H1 (cell line): ENCODE data around the gene GRM4. TPM values are rescaled to one million over a fixed set of nuclear protein-coding genes. Genes with fewer than 3 reads are reported as not detected.

ENCODE experiments used
- CHD1 ChIP-seq: IDR thresholded peaks from 2 replicates; pipeline ENCODE4 v1.6.1; 2012; ENCODE audit warnings: low read depth, low read length, improper control_type of control experiment
- EZH2 ChIP-seq: fragments of 200-600 bp; sonication (generic); IDR thresholded peaks from 2 replicates; pipeline ENCODE4 v1.7.1; 2012; ENCODE audit warnings: low read depth, mild to moderate bottlenecking, moderate library complexity, low read length, inconsistent platforms; ENCODE audit not compliant: severe bottlenecking
- FOSL1 ChIP-seq: IDR thresholded peaks from 2 replicates; pipeline ENCODE4 v1.6.1; 2011; ENCODE audit warnings: mild to moderate bottlenecking, low read depth, low read length, moderate library complexity; ENCODE audit not compliant: insufficient read depth
- KDM4A ChIP-seq: IDR thresholded peaks from one replicate; pipeline ENCODE4 v1.7.1; 2012; ENCODE audit warnings: low read depth, mild to moderate bottlenecking, moderate library complexity, low read length, inconsistent platforms; ENCODE audit not compliant: severe bottlenecking
- NANOG ChIP-seq: IDR thresholded peaks from 2 replicates; pipeline ENCODE4 v1.6.1; 2011; ENCODE audit warnings: low read length, low read depth, mild to moderate bottlenecking, inconsistent platforms; ENCODE audit not compliant: insufficient read depth, poor library complexity, severe bottlenecking
- ZNF274 ChIP-seq: IDR thresholded peaks from 2 replicates; pipeline ENCODE4 v1.7.0; 2012; ENCODE audit warnings: low read length, borderline replicate concordance; ENCODE audit errors: extremely low read depth
- polyA plus RNA-seq, 7 experiments: library from polyadenylated mRNA; depleted of rRNA in 3 of 7; stranded (reverse) in 5 of 7; unstranded in 2 of 7; fragments of >200 nt in 5 of 7; fragments of 200-250 nt in 2 of 7; gene quantifications; 1 replicate in 5 of 7; 2 replicates in 1 of 7; 4 replicates in 1 of 7; pipeline versions ENCODE4 v1.2.1 to v1.2.3, GENCODE V29; 2011 to 2013; ENCODE audit warnings: missing spikeins in 2 of 7, mixed read lengths in 2 of 7
- total RNA-seq: library from RNA; stranded (reverse); fragmentation: NEBNext Ultra II Directional; extraction: Animal tissue kit (Norgen Biotek cat#: 25700); gene quantifications from 2 replicates; pipeline ENCODE4 v1.2.1, GENCODE V29; 2021
- TF ChIP-seq, protein P1 (sequence below), 3 experiments: IDR thresholded peaks; 1 replicate in 2 of 3; 2 replicates in 1 of 3; pipeline versions ENCODE4 v1.5.1 to v1.6.1; 2011; ENCODE audit warnings: low read length in 3 of 3, mild to moderate bottlenecking in 3 of 3, inconsistent platforms in 2 of 3, low read depth in 1 of 3, moderate library complexity in 1 of 3; ENCODE audit not compliant: insufficient read depth in 1 of 3; ENCODE audit errors: control extremely low read depth in 1 of 3

The GRM4 gene
- total and polyA plus RNA-seq, 2 of the 8 experiments (the other 6 are each of a cell fraction or from before 2014, with no cell fraction given): 19.6 to 21.5 TPM

DNA sequence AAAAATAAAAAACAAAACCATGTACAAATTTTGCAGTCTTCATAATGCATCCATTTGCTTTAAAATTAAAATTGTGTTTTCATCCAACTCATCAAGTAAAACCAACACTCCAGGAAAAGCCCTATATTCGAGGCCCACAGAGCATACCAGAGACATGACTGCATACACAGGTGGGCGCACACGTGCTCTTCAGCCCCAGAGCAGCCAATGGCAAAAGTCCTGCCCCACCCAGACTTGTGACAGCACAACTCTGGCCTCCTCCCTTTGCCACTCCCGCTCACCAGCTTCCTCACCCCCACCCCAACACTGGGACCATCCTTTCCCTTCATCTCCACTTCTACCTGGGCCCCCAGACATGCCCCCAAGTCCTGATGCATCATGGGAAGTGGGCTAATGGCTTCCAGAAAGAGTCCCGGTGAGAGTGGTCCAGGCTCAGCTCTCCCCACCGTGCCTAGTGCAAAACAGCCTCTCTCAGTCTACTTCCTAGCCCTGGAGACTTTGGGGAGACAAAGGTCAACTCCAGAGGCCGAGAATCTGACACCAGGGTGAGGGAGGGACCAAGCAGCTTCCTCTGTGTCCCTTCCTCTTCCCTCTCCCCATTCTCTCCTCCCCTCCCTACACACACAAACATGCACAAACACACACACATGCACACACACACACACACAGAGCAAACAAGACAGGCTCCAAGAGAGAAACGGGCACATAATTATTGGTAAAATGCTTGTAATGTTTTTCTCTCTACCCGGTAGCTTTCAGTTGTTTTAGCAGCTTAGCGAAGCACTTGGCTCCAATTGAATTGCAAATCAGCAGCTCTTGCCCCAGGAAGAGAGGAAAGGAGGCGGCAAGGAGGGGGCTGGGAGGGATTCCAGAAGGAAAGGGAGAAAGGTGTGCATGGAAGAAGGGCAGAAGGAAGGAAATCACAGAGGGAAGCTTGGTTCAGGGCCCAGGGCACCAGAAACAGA, 14.3 kb downstream of the GRM4 start (continued):
- TF ChIP-seq, protein P1, sequence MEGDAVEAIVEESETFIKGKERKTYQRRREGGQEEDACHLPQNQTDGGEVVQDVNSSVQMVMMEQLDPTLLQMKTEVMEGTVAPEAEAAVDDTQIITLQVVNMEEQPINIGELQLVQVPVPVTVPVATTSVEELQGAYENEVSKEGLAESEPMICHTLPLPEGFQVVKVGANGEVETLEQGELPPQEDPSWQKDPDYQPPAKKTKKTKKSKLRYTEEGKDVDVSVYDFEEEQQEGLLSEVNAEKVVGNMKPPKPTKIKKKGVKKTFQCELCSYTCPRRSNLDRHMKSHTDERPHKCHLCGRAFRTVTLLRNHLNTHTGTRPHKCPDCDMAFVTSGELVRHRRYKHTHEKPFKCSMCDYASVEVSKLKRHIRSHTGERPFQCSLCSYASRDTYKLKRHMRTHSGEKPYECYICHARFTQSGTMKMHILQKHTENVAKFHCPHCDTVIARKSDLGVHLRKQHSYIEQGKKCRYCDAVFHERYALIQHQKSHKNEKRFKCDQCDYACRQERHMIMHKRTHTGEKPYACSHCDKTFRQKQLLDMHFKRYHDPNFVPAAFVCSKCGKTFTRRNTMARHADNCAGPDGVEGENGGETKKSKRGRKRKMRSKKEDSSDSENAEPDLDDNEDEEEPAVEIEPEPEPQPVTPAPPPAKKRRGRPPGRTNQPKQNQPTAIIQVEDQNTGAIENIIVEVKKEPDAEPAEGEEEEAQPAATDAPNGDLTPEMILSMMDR (IDR thresholded peaks at IDR 0.05; ENCODE audit: control extremely low read depth in 1 of 3, insufficient read depth in 1 of 3, low read depth in 1 of 3, low read length in 3 of 3): no peak
- TF ChIP-seq NANOG (no peak), FOSL1 (no peak), EZH2 (no peak), CHD1 (no peak), KDM4A (no peak), ZNF274 (no peak)
